T-cell (primary cell): ENCODE measurements around the gene ABCA8. TPM values are rescaled to one million over a fixed set of nuclear protein-coding genes. Genes with fewer than 3 reads are reported as not detected.
"Not testable (repeated sequence)": the region's sequence is repeated elsewhere in the genome, so short reads cannot be mapped to it uniquely, and the experiment has no call there.

Experiments
- ATAC-seq, 4 experiments: fragments of 200-7000 bp in 3 of 4; fragments of 150-1000 bp in 1 of 4; cut with Tn5 transposase; replicated peaks in 1 of 4; 1 replicate in 3 of 4; 2 replicates in 1 of 4; pipeline ENCODE4 v1.10.0; 2021; ENCODE audit warnings: moderate library complexity in 3 of 4, mild to moderate bottlenecking in 2 of 4, moderate number of reproducible peaks in 1 of 4
- CTCF ChIA-PET, 2 donors: fragments of 300-600 bp; sonication (Branson Sonifier 250); formaldehyde crosslinking; loops; one replicate each; lab custom pipeline; 2022; ENCODE audit warnings: antibody characterized with exemption in 2 of 2; lab: Charles Lee
- POLR2A ChIA-PET, 2 donors: fragments of 300-600 bp; sonication (Branson Sonifier 250); formaldehyde crosslinking; loops; one replicate each; lab custom pipeline; 2022; ENCODE audit warnings: antibody characterized with exemption in 2 of 2; lab: Charles Lee
- DNase-seq, 35 experiments: peaks; one replicate each; pipeline versions ENCODE4 v3.0.0 to v3.0.0-alpha.2; 2013 to 2023
- H3K27ac ChIP-seq: one replicate; pipeline ENCODE4 v1.5.1; 2013; ENCODE audit warnings: low read length
- H3K27me3 ChIP-seq, 2 experiments: replicated peaks in 1 of 2; 1 replicate in 1 of 2; 2 replicates in 1 of 2; pipeline versions ENCODE4 v1.6.1 to v1.7.0; 2013; ENCODE audit warnings: low read length in 1 of 2, mixed read lengths in 1 of 2; ENCODE audit not compliant: control insufficient read depth in 2 of 2, insufficient read depth in 2 of 2; ENCODE audit errors: extremely low read depth in 1 of 2
- H3K36me3 ChIP-seq, 2 donors: 1 replicate in 1 of 2; 2 replicates in 1 of 2; pipeline versions ENCODE4 v1.6.1 to v1.7.0; 2013; ENCODE audit warnings: low read length in 1 of 2; ENCODE audit not compliant: control insufficient read depth in 2 of 2, insufficient read depth in 1 of 2; ENCODE audit errors: extremely low read depth in 1 of 2
- H3K4me1 ChIP-seq, 2 experiments: 1 replicate in 1 of 2; 2 replicates in 1 of 2; pipeline versions ENCODE4 v1.6.1 to v1.7.0; 2013; ENCODE audit warnings: low read length in 2 of 2, mixed read lengths in 1 of 2; ENCODE audit not compliant: insufficient read depth in 2 of 2, control insufficient read depth in 1 of 2; ENCODE audit errors: extremely low read depth in 1 of 2
- H3K4me3 ChIP-seq, 2 donors: 1 replicate in 1 of 2; 2 replicates in 1 of 2; pipeline versions ENCODE4 v1.5.1 to v1.7.0; 2013; ENCODE audit warnings: mild to moderate bottlenecking in 2 of 2, low read length in 1 of 2, moderate library complexity in 1 of 2; ENCODE audit not compliant: control insufficient read depth in 1 of 2; ENCODE audit errors: extremely low read depth in 1 of 2
- H3K9me3 ChIP-seq: 2 replicates; pipeline ENCODE4 v1.7.0; 2013
- H3K27ac Mint-ChIP-seq, 2 donors: one replicate each; pipeline ENCODE4 v1.8.0; 2020 to 2021; ENCODE audit warnings: mild to moderate bottlenecking in 2 of 2, mixed read lengths in 2 of 2
- H3K27me3 Mint-ChIP-seq, 2 donors: one replicate each; pipeline ENCODE4 v1.8.0; 2021 to 2022; ENCODE audit warnings: mixed read lengths in 2 of 2
- H3K36me3 Mint-ChIP-seq: one replicate; pipeline ENCODE4 v1.8.0; 2021; ENCODE audit warnings: mixed read lengths
- H3K4me1 Mint-ChIP-seq, 3 donors: one replicate each; pipeline ENCODE4 v1.8.0; 2020 to 2022; ENCODE audit warnings: mixed read lengths in 3 of 3, mild to moderate bottlenecking in 1 of 3
- H3K4me3 Mint-ChIP-seq, 3 donors: one replicate each; pipeline ENCODE4 v1.8.0; 2020 to 2022; ENCODE audit warnings: mild to moderate bottlenecking in 3 of 3, mixed read lengths in 3 of 3, moderate library complexity in 3 of 3
- H3K9me3 Mint-ChIP-seq, 3 donors: one replicate each; pipeline ENCODE4 v1.8.0; 2020 to 2022; ENCODE audit warnings: mixed read lengths in 3 of 3
- WGBS: methylation state at CpG from one replicate; pipeline ENCODE4 v1.1.5; 2013; ENCODE audit warnings: missing lambda C conversion rate; ENCODE audit not compliant: insufficient coverage; 5-methylcytosine and 5-hydroxymethylcytosine counted together
- total RNA-seq, 35 experiments: library from RNA in 6 of 35; stranded (reverse) in 6 of 35; fragments of 120-200 nt in 1 of 35; gene quantifications; one replicate each; pipeline versions ENCODE4 v1.2.1 to v1.2.4 and lab custom pipeline; 2013 to 2026

Gene ABCA8
- total RNA-seq = under 1 TPM in 3 of 5 donors, not detected in 2; 0.19 to 0.76 (median 0.32) TPM
- 0.28 TPM for total RNA-seq (2013)
- total RNA-seq (lab: John Stamatoyannopoulos, UW) = 0 to 0.12 (median 0) reads per million in 29 experiments

- Mint-ChIP-seq H3K27me3 (peaks cover 0 to 3% of the 10 kb centered on the region in 2 donors), H3K4me1 (no peaks in the 10 kb centered on the region), H3K27ac (no peak within 1 kb of the TSS), H3K4me3 (no peak within 1 kb of the TSS), H3K36me3 (no peaks in the 10 kb centered on the region), H3K9me3 (peaks cover 0 to 5% (median 0%) of the 10 kb centered on the region in 3 donors)
- no CpG with 5 or more reads among the region's 4 CpGs for WGBS
- H3K27me3 ChIP-seq = no peaks in the 10 kb centered on the region
- no peak within 1 kb of the TSS for H3K27ac ChIP-seq
- no peak for ATAC-seq
- no peaks in the 10 kb centered on the region for H3K9me3 ChIP-seq
- DNase-seq = no peak
- H3K4me1 ChIP-seq = no peaks in the 10 kb centered on the region
- H3K4me3 ChIP-seq = no peak within 1 kb of the TSS
- ChIA-PET CTCF (no interaction called here), POLR2A (no interaction called here)
- H3K36me3 ChIP-seq = no peaks in the 10 kb centered on the region
Measured at GRCh38 chr17:68955181-68955841, at the start of gene ABCA8. Gene ABCA8, minus strand, starts transcription at chr17:68955392. Its CDS starts 13,358 bp downstream, at chr17:68942034.

- POLR2A ChIA-PET, H3K27ac ChIP-seq, H3K27me3 ChIP-seq, H3K4me1 ChIP-seq, H3K9me3 ChIP-seq, H3K36me3 Mint-ChIP-seq, H3K4me3 ChIP-seq, H3K36me3 ChIP-seq, H3K4me3 Mint-ChIP-seq, H3K27ac Mint-ChIP-seq, H3K4me1 Mint-ChIP-seq, H3K9me3 Mint-ChIP-seq, ATAC-seq, DNase-seq, H3K27me3 Mint-ChIP-seq: not testable (repeated sequence)
- CTCF ChIA-PET = interaction anchor here in 1 of 2 donors (0.6 kb wide), 1 partner anchor 1420 kb away, joined by 4 read pairs; no protein-coding TSS in a partner anchor
- WGBS = 97% methylated on average over 7 of the region's 27 CpGs
Measured at GRCh38 chr17:69004759-69005158, 49.6 kb upstream of the ABCA8 start.

- H3K27me3 Mint-ChIP-seq, H3K4me1 ChIP-seq, H3K9me3 Mint-ChIP-seq, H3K36me3 ChIP-seq, ATAC-seq, H3K27ac Mint-ChIP-seq, H3K4me3 ChIP-seq, H3K9me3 ChIP-seq, POLR2A ChIA-PET, CTCF ChIA-PET, H3K27me3 ChIP-seq, H3K36me3 Mint-ChIP-seq, DNase-seq, H3K4me3 Mint-ChIP-seq, H3K4me1 Mint-ChIP-seq, H3K27ac ChIP-seq: not testable (repeated sequence)
- WGBS = no CpG with 5 or more reads among the region's 3 CpGs
Measured at GRCh38 chr17:68999743-69000142, 44.6 kb upstream of the ABCA8 start.

GRCh38 chr17:68993112-68993511, 37.9 kb upstream of the ABCA8 start:
- CTCF ChIA-PET = no interaction called here
- H3K27ac ChIP-seq = no peak overlapping the region
- POLR2A ChIA-PET = no interaction called here

GRCh38 chr17:68987966-68988365, 32.8 kb upstream of the ABCA8 start:
- POLR2A ChIA-PET = no interaction called here
- Mint-ChIP-seq H3K4me3 (no peak overlapping the region), H3K9me3 (no peaks in the 10 kb centered on the region), H3K36me3 (no peaks in the 10 kb centered on the region), H3K4me1 (no peaks in the 10 kb centered on the region), H3K27me3 (no peaks in the 10 kb centered on the region), H3K27ac (no peak overlapping the region)
- Histone ChIP-seq H3K9me3 (no peaks in the 10 kb centered on the region), H3K27ac (no peak overlapping the region), H3K4me1 (no peaks in the 10 kb centered on the region), H3K4me3 (no peak overlapping the region), H3K27me3 (peaks cover 0 to 6% of the 10 kb centered on the region in 2 experiments), H3K36me3 (no peaks in the 10 kb centered on the region)
- CTCF ChIA-PET = no interaction called here
- DNase-seq (no peak), ATAC-seq (no peak)
- WGBS = 60% methylated on average over 1 of the region's 4 CpGs

More at GRCh38 chr17:68993112-68993511, 37.9 kb upstream of the ABCA8 start:
- no peaks in the 10 kb centered on the region for H3K4me1 ChIP-seq
- no peaks in the 10 kb centered on the region for H3K27me3 ChIP-seq
- ATAC-seq (no peak), DNase-seq (no peak)
- peaks cover 0 to 2% of the 10 kb centered on the region in 2 donors for H3K27me3 Mint-ChIP-seq
- H3K9me3 Mint-ChIP-seq = peaks cover 0 to 3% (median 0%) of the 10 kb centered on the region in 3 donors
- H3K36me3 ChIP-seq = no peaks in the 10 kb centered on the region
- no peaks in the 10 kb centered on the region for H3K4me1 Mint-ChIP-seq
- no peaks in the 10 kb centered on the region for H3K36me3 Mint-ChIP-seq
- no peaks in the 10 kb centered on the region for H3K9me3 ChIP-seq
- WGBS = 75% methylated on average over 2 of the region's 4 CpGs
- no peak overlapping the region for H3K27ac Mint-ChIP-seq
- no peak overlapping the region for H3K4me3 ChIP-seq
- H3K4me3 Mint-ChIP-seq = no peak overlapping the region

GRCh38 chr17:68981288-68981687, 26.1 kb upstream of the ABCA8 start:
- no peaks in the 10 kb centered on the region for H3K9me3 ChIP-seq
- WGBS = 0% methylated on average over 1 of the region's 2 CpGs
- ChIA-PET CTCF (no interaction called here), POLR2A (no interaction called here)
- DNase-seq (no peak), ATAC-seq (no peak)
- H3K27ac ChIP-seq = no peak overlapping the region
- H3K4me1 ChIP-seq = no peaks in the 10 kb centered on the region
- Mint-ChIP-seq H3K27me3 (peaks cover 3 to 8% of the 10 kb centered on the region in 2 donors), H3K36me3 (no peaks in the 10 kb centered on the region), H3K9me3 (peaks cover 0 to 10% (median 0%) of the 10 kb centered on the region in 3 donors), H3K4me1 (no peaks in the 10 kb centered on the region), H3K4me3 (no peak overlapping the region), H3K27ac (no peak overlapping the region)
- H3K36me3 ChIP-seq = no peaks in the 10 kb centered on the region
- H3K4me3 ChIP-seq = no peak overlapping the region
- peaks cover 0 to 6% of the 10 kb centered on the region in 2 experiments for H3K27me3 ChIP-seq
